Measurements from ENCODE around the gene AURKAIP1.
"Not testable (repeated sequence)": the region's sequence is repeated elsewhere in the genome, so short reads cannot be mapped to it uniquely, and the experiment has no call there.

The AURKAIP1 gene

GRCh38 chr1:1371364-1371745 is 3.7 kb downstream of the AURKAIP1 start:
- Histone ChIP-seq H3K27me3 (ENCODE audit: insufficient read depth, poor library complexity, severe bottlenecking) (no peaks in the 10 kb centered on the region), H3K4me3 (replicated peaks; ENCODE audit: insufficient read depth, low read length) (peak overlapping the region; percentile 14; the same call in 1 of the 2 replicates), H3K27ac (replicated peaks) (no peak overlapping the region)
- peak; percentile 78 to 80 for DNase-seq (ENCODE audit: low read depth in 1 of 2, low spot score in 1 of 2)
- TF ChIP-seq CTCF (IDR thresholded peaks at IDR 0.05; ENCODE audit: insufficient read depth, low read length) = no peak
- TF ChIP-seq POLR2AphosphoS5 (IDR thresholded peaks at IDR 0.05; ENCODE audit: low read depth) = peak; percentile 86
- TF ChIP-seq REST (IDR thresholded peaks at IDR 0.05; ENCODE audit: insufficient replicate concordance, low read depth) = no peak
- TF ChIP-seq SPI1 (IDR thresholded peaks at IDR 0.05; ENCODE audit: borderline replicate concordance, low read depth) = no peak
- TF ChIP-seq GABPA (IDR thresholded peaks at IDR 0.05; ENCODE audit: low read depth) = no peak

GRCh38 chr1:1370771-1371300 is 4.2 kb downstream of the AURKAIP1 start:
- Histone ChIP-seq H3K27me3 (ENCODE audit: insufficient read depth, poor library complexity, severe bottlenecking) (no peaks in the 10 kb centered on the region), H3K4me3 (replicated peaks; ENCODE audit: insufficient read depth, low read length) (no peak overlapping the region), H3K27ac (replicated peaks) (no peak overlapping the region)
- TF ChIP-seq POLR2AphosphoS5 (IDR thresholded peaks at IDR 0.05; ENCODE audit: low read depth) (no peak), CTCF (IDR thresholded peaks at IDR 0.05; ENCODE audit: insufficient read depth, low read length) (no peak), SPI1 (IDR thresholded peaks at IDR 0.05; ENCODE audit: borderline replicate concordance, low read depth) (no peak), GABPA (IDR thresholded peaks at IDR 0.05; ENCODE audit: low read depth) (no peak)
- DNase-seq (ENCODE audit: low read depth in 1 of 2, low spot score in 1 of 2) = no peak

- not testable (repeated sequence) for H3K27me3 ChIP-seq (ENCODE audit: insufficient read depth, poor library complexity, severe bottlenecking); H3K27ac ChIP-seq (replicated peaks); H3K4me3 ChIP-seq (replicated peaks; ENCODE audit: insufficient read depth, low read length); DNase-seq (ENCODE audit: low read depth in 1 of 2, low spot score in 1 of 2)
Measured at GRCh38 chr1:1370094-1370493, 4.9 kb downstream of the AURKAIP1 start.

- no peak for DNase-seq (ENCODE audit: low read depth in 1 of 2, low spot score in 1 of 2)
- H3K27me3 ChIP-seq (ENCODE audit: insufficient read depth, poor library complexity, severe bottlenecking) = no peaks in the 10 kb centered on the region
- no peak overlapping the region for H3K27ac ChIP-seq (replicated peaks)
- no peak overlapping the region for H3K4me3 ChIP-seq (replicated peaks; ENCODE audit: insufficient read depth, low read length)
- TF ChIP-seq SPI1 (IDR thresholded peaks at IDR 0.05; ENCODE audit: borderline replicate concordance, low read depth) (no peak), GABPA (IDR thresholded peaks at IDR 0.05; ENCODE audit: low read depth) (no peak), CTCF (IDR thresholded peaks at IDR 0.05; ENCODE audit: insufficient read depth, low read length) (no peak), POLR2AphosphoS5 (IDR thresholded peaks at IDR 0.05; ENCODE audit: low read depth) (no peak), REST (IDR thresholded peaks at IDR 0.05; ENCODE audit: insufficient replicate concordance, low read depth) (no peak)
Measured at GRCh38 chr1:1367315-1367714, 7.7 kb downstream of the AURKAIP1 start.

Data from HL-60 (cell line).